ENCODE data around the gene NELFA.

The NELFA gene

DNA sequence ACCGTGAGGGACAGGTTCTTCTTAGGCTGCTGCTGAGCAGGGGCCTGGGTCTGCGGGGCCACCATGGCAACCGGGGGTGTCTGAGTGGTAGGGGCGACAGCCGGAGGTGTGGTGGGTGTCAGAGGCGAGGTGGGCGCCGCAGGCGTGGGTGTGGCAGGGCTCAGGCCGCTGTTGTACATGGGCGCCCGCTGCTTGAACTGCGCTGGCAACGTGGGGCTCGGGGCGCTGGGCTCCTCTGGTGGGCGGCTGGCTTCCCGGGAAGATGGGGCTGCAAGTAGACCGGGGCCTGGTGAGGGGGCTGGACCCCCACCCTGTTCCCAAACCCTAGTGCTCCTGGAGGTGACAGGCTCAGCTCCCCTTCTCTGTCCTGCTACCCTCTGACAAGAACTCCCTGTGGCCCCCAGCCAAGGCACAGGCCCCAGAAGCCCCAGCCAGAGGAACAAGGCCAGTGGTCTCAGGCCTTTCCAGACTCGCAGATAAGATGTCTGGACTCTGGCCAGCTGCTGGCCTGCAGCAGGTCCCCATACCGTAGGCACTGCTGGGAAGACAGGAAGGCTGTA lies 24.8 kb downstream of the NELFA start:
- in situ Hi-C loops (cut with MboI; ENCODE audit: low sequenced_read_pairs), result no loop called here

DNA sequence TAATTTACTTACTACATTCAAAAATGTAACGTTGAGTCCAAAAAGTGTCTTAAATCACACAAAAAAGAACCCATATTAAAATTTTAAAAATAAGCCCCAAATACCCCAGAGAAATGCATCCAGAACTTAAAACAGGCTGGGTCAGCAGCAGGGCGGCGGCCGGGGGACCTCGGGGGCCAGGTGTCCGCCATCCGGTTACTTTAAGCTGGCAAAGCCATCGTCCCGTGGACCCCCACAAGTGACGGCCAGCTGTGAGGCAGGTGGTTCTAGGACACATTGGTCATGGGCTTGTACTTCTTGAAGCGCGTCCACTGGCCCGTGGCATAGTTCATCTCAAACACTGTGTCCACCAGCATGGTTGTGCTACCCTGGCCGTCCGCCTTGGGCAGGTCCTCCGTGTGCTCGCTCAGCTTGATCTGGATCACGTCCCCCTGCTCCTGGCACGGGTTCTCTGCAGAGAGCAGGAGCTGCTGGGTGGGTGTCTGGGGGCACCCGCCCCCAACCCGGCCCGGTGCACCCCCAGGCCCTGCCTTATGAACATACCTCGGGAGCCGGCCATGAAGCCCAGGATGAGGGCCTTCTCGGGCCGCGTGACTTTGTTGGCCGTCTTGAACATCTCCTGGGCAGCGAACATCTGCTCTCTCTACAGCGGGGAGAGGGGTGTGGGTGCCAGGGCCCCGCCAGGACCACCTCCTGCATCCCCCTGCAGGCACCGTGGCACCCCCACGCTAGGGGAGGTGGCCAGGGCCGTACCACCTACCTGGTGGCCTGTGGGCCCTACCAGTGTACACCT lies 25.5 kb downstream of the NELFA start:
- in situ Hi-C loops (cut with MboI; ENCODE audit: low sequenced_read_pairs), result no loop called here

DNA sequence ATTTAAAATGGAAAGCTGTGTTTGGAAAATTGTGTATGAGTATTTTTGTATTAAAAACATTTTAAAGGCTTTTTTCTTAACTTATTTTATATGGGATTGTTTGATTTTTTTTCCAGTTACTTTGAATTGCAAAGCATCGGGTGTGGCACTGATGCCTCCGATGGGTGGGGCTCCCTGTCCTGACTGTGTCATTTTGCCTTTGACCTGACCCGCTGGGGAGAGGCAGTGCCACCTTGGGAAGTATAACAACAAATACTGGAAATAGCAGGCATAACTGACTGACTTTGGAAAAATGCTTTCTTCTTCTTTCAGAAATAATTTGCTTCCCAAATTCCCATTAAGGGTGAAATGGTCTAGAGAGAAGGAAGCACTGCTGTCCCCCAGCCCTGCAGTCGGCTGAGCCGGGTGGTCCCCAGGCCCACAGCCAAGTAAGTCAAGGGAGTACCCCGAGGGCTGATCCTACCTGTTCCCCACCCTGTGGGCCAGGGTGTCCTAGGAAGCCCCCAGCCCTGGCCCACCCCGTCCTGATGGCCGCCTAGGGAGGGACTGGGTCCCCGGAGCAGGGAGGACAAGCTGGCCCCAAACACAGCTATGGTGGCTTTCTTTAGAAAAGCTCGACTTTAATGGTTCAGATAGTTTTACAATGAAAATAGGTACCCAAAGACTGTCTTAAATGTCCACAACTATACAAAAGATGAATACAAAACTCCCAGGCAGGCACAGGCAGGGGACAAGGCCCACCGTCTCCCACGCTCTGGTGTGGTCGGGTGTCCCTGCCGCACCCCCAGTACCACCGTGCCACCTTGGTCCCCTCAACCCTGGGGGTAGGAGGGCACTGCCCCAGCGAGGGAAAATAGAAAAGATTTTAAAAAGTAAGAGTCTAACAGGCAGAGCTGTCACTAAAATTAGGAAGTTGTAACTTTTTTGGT lies 26.4 kb downstream of the NELFA start:
- in situ Hi-C loops (cut with MboI; ENCODE audit: low sequenced_read_pairs), result no loop called here

DNA sequence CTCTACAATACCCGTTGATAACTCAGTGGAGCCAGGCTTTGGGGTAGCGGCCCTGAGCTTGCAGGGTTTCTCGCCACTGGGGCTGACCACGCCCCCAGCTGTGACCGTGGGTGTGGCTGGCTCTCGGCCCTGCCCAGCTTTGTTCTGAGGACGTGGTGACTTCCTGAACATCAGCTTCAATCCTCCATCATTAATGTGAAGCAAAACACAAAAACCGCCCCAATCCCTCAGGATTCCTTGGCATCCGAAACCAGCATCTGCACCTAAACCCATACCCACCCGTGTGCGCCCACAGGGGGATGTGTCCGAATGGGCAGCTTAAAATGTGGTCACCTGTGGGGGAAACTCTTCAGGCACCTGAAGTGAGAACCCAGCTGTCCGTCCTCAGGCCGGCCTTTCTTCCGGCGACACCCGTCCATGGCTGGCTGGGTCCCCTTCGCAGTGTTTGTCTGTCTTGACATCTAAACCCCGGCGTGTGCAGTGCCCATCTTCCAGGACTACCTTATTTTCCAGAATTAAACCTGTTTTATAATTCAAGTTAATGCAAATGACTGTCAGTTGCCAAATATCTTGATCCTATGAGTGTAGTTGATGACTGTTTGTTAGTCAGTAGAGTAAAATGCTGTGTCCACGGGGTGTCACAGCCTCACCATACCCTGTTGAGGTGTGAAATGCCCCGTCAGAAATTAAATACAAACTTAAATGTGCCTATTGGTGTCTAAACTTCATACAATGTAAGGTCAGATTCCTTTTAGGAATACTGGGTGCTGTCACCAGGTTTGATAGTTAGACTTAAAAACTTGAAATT lies 27.3 kb downstream of the NELFA start:
- in situ Hi-C loops (cut with MboI; ENCODE audit: low sequenced_read_pairs), result no loop called here

DNA sequence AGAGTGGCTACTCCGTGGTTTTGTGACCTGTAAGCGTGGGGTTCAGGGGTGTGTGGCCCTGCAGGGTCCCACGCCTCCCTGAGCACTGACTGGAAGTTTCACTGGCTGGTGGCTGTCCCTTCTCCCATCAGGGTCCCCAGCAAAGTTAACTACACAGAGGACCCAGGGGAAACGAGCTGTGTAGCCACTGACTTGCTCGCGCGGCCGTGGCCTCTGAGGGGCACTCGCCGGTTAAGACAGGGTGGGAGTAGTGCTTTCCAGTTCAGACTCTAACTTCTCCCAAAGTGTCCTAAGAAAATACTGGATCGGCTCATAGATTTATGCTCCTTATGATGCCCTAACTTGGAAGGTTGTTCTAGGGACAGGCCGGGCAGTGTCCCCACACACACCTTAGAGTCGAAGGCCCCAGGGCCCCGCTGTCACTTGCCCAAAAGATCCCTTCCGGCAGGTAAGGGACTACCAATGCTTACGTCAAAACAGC lies 28.2 kb downstream of the NELFA start:
- in situ Hi-C loops (cut with MboI; ENCODE audit: low sequenced_read_pairs), result no loop called here

DNA sequence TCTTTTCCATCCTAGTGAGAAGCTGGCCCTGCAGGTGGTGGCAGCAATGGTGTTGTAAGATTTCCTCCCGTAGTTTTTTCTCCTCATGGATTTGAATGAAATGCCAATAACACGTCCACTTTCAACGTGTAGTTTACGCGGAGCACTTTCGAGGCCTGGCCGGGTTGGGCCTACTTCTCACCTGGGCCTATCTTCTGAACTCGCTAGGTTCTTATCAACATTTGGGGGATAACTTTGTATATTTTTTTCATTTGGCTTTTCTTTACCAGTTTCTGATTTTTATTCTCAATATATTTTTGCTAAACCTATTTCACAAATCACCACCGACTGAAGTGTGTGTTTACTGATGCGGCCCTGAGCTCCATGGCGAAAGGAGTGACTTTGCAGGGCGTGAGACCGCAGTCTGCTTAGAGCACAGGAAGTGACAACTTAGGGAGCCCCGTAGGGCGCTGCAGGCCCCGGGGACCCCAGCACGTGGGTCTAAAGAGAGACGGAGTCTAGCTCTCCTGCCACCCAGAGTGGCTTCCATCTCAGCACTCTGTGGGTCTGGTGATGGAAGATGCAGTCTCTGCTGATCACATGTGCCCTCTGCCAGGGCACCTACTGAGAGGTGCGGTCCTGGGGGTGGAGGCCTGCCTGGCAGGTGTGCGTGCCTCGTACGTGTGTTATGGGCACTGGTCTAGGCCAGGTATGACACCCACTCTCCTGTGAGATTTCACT lies 29.1 kb downstream of the NELFA start:
- in situ Hi-C loops (cut with MboI; ENCODE audit: low sequenced_read_pairs), result no loop called here

DNA sequence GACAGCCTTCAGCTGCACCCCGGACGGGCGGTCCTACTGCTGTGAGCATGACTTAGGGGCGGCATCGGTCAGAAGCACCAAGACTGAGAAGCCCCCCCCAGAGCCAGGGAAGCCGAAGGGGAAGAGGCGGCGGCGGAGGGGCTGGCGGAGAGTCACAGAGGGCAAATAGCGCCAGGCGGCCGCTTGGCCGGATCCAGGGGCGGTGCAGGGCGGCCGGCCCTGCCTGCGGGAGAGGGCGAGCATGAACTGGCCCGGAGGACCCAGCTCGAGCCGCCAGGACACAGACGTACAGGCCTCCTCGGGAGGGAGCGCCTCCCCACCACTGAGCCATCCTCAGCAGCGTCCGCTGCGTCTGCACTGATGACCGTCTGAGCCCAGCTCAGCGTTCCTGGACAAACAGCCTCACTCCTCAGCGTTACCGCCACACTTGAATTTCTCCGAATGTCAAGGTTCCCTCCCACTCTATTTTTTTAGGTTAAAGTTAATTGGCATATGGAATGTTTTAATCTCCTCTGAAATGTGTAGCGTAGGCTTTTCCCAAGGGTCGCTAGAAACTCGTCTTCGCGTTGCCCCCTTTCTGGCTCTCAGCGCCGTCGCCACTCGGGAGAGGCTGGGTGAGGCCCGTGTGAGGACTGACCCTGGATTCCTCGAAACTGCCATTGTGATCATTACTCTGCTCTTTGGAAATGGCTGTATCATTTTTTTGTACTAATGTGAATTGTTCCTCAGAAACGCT lies 29.9 kb downstream of the NELFA start:
- in situ Hi-C loops (cut with MboI; ENCODE audit: low sequenced_read_pairs), result no loop called here

DNA sequence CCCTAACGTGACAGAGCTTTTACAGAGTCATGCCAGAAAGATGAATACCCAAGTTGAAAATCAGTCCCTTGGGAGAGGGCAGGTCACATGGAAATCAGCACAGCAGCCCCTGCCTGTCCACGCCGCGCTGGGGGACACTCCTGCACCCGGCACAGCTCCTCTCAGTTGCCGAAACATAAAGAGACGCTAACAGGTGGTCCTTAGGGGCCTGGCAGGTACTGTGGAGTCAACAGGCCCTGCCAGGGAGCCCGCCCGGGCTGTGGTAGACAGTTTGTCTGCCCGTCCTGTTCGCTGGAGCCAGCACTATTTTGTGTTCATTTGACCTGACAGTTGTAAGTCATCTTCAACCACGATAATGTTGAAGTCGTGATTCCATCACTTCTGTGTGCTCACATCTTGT lies 30.5 kb downstream of the NELFA start:
- in situ Hi-C loops (cut with MboI; ENCODE audit: low sequenced_read_pairs), result no loop called here

DNA sequence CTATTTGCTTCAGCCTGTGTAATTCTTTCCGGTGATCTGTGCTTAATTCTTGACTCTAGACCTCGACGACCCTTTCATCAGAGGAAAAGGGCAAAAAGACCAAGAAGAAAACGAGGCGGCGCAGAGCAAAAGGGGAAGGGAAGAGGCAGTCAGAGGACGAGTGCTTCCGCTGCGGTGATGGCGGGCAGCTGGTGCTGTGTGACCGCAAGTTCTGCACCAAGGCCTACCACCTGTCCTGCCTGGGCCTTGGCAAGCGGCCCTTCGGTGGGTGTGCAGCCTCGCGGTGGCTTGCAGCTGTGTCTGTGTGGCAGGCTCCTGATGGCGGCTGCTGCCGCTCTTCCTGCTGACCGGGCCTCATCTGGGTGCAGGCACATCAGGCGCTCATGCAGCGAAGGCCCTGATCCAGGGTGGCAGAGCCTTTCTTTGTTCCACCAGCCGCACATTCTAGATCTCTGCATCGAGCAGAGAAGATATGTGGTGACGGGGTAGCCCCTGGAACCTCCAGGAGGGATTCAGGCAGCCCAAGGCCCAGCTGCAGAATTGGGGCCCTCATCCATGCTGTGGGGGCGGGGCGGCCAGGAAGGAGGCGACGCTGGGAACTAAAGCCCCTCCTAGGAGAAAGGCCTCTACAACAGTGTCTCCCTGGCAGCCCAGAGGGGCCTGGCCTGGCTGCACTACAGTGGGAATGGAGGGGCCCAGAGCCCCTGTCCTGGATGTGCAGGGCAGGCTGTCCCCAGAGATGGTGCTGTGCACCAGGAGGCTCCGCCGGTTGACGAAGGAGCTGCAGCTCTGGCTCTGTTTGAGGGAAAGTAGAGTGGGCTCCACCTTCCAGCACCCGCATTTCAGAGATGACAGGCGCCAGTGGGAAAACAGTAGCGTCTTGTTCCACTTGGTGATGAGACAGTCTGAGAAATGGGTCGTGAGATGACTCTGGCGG lies 32.1 kb downstream of the NELFA start:
- in situ Hi-C loops (cut with MboI; ENCODE audit: low sequenced_read_pairs), result no loop called here

DNA sequence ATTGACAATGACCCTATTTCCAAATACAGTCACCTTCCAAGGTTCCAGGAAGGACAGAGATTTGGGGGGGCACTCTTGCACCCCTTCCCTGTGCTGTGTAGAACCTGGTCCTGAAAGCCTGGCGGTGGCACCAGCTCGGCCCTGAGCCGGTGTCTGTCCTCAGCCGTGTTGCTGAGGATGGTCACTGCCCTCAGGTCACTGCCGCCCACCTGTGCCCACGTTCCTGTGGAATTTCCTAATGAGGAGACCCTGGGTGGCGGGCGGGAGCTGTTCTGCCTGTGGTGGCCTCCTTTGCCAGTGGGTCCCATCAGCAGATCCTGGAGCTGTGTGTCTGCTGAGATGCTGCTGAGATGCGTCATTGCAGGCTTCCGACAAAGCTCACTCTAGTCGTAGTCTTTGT lies 32.9 kb downstream of the NELFA start:
- in situ Hi-C loops (cut with MboI; ENCODE audit: low sequenced_read_pairs), result no loop called here

DNA sequence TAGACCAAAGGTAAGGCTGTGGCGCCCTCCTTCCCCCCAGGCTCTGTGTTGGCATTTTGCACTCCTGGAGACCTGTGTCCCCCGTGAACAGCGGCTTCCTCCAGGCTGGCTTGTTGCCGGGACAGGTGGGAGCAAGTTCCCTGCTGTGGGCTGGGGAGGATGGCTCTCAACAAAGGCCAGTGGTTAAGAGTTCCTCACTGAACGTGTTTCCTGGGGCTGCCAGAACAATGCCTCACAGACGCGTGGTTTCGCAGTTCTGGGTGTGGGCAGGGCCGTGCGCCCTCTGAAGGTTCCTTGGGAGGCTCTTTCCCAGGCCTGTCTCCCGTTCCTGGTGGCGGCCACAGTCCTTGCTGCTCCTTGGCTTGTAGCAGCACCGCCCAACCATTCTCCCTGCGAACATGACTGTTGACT lies 33.4 kb downstream of the NELFA start:
- in situ Hi-C loops (cut with MboI; ENCODE audit: low sequenced_read_pairs), result no loop called here

DNA sequence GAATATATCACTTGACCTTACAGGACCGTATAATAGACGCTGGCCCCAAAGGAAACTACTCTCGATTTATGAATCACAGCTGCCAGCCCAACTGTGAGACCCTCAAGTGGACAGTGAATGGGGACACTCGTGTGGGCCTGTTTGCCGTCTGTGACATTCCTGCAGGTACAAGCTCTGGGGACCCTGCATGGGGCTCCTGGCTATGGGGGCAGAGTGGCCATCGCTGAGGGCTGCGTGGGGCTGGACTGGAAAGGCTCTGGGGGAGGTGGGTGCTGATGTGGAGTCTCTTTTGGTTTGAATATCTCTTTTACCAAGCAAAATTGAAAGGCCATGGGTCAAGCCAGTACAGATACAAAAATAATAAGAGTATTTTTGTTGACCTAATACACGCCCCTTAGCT lies 33.9 kb downstream of the NELFA start:
- in situ Hi-C loops (cut with MboI; ENCODE audit: low sequenced_read_pairs), result no loop called here

DNA sequence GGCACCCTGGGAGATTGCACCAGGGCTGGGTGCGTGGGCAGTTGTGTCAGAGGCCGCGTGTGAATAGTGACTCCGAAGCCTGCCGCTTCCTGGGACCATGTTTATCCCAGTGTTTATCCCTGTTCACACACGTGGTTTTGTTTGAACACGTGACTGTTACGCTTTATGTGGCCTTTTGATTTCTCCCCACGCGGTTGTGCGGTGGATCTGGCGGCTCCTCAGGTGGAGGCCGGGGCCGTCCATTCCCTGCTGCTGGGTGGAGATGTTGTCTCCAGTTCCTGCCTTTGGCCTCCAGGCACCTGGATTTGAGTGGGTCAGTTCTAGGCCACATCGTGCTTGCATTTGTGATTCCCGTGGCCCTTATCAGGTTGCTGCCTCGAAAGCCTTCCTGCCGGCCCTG lies 35.1 kb downstream of the NELFA start:
- in situ Hi-C loops (cut with MboI; ENCODE audit: low sequenced_read_pairs), result no loop called here

DNA sequence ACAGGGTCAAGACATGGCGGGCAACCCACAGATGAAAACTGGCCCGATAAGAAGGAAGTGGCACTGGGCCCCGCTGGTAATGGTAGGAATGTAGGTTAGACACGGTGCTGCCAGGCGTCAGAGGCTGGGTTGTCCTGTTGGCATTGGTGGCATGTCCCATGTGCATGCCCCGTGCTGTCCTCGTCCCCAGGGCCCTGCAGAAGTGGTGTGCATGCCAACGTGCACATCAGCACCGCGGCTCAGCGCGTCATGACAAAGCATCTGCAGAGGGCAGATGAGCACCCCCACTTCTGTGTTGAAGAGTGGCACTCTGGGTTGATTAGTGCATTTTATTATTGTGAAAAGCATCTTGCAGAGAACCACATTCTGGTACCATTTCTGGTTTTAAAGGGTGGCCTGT lies 35.6 kb downstream of the NELFA start:
- in situ Hi-C loops (cut with MboI; ENCODE audit: low sequenced_read_pairs), result no loop called here

DNA sequence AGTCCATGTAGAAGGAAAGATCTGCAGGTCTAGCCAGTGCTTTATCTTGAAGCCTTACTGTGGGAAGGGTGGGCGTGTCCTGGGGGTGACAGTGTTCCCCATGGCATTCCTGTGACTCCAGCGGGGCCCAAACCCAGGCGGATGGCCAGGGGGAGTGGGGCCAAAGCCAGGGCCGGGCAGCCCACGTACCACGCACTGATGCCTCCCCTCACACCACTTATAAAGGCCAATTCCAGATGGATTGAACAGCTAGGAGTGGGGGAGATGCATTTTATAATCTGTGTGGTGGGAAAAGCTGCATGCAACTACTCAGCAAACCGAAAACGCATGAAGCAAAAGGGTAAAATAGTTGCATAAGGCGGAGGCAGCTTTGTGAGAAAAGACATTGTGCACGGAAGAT lies 36.4 kb downstream of the NELFA start:
- in situ Hi-C loops (cut with MboI; ENCODE audit: low sequenced_read_pairs), result no loop called here

DNA sequence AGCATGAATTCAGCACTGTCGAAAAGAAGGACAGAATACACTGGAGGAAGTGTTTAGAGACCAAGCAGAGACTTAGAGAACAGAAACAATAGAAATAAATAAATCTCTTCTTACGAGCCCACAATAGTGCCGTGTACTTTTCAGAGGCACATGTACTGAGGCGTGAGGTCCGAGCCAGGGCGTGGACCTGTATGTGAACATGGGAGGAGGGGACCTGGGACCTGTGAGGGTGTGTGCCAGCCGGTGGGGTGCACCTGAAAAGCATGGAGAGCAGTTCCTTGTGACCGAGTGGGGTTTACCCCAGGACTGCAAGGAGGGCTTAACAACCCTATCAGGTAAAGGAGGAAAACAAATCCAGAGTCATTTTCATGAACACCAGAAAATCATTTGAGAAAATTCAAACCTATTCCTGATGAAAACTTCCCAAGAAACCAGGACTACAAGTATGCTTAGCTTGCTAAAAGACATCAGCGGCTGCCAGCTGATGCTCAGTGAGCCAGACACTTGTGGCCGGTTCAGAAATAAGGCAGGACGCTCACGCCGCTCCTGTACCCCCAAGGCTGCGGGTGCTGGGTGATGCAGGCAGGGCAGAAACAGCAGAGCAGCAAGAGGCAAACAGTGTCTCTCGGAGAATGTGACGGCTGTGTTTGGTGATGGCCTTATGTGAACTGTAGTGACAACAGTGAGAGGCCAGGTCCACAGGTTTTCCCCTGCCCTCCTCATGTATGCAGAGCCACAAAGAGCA lies 37.1 kb downstream of the NELFA start:
- in situ Hi-C loops (cut with MboI; ENCODE audit: low sequenced_read_pairs), result no loop called here

DNA sequence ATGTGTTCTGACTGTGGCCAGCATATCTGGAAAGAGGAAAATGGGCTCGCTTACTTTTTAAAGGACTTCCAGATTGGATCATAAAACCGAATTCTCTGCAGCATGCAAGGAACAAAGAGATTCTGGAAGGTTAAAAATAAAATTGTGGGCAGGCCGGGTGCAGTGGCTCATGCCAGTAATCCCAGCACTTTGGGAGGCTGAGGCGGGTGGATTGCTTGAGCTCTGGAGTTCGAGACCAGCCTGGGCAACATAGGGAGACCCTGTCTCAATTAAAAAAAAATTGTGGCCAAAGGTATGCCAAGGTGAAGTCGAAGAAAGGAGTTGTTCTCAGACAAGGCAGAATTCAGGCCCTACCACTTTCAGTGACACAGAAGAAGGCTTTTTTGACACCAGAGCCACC lies 37.8 kb downstream of the NELFA start:
- in situ Hi-C loops (cut with MboI; ENCODE audit: low sequenced_read_pairs), result no loop called here

All from hTERT RPE-1 (cell line).